IMR-90 (cell line): ENCODE measurements around the gene GRK5. TPM values are rescaled to one million over a fixed set of nuclear protein-coding genes. Genes with fewer than 3 reads are reported as not detected.

Experiments used
- ATAC-seq: fragments of 200-7000 bp; cut with Tn5 transposase; 2 replicates; pipeline ENCODE4 v1.9.1; 2020; ENCODE audit warnings: low read depth, mild to moderate bottlenecking, moderate library complexity
- BruUV-seq: library from RNA; stranded (reverse); fragments of 400-500 nt; replicated peaks from 2 replicates; lab custom pipeline; 2021; lab: Mats Ljungman, UMichigan
- CTCF ChIA-PET: fragments of 300-600 bp; formaldehyde crosslinking; extraction: SDS; loops from one replicate; lab custom pipeline; 2021; ENCODE audit warnings: antibody characterized with exemption; lab: Yijun Ruan, JAX
- POLR2A ChIA-PET: fragments of 300-600 bp; sonication (Branson Sonifier 250); formaldehyde crosslinking; loops from one replicate; lab custom pipeline; 2022; ENCODE audit warnings: antibody characterized with exemption; ENCODE audit not compliant: unreplicated experiment; lab: Charles Lee
- DNase-seq: peaks from one replicate; pipeline ENCODE4 v3.0.0; 2013
- H2AFZ ChIP-seq: replicated peaks from 2 replicates; pipeline ENCODE3; 2013; ENCODE audit warnings: low read length, mild to moderate bottlenecking; ENCODE audit not compliant: poor library complexity
- H2AK5ac ChIP-seq: 2 replicates; pipeline ENCODE4 v1.6.1; 2013; ENCODE audit warnings: low read depth, low read length, inconsistent platforms
- H2AK9ac ChIP-seq: replicated peaks from 2 replicates; pipeline ENCODE3; 2013; ENCODE audit warnings: mild to moderate bottlenecking, low read depth, low read length, moderate library complexity; ENCODE audit not compliant: poor library complexity
- H2BK120ac ChIP-seq: 2 replicates; pipeline ENCODE4 v1.6.1; 2013; ENCODE audit warnings: low read depth, low read length, inconsistent platforms
- H2BK15ac ChIP-seq: 3 replicates; pipeline ENCODE4 v1.6.1; 2013; ENCODE audit warnings: low read depth, low read length, inconsistent platforms
- H2BK20ac ChIP-seq: 2 replicates; pipeline ENCODE4 v1.6.1; 2013; ENCODE audit warnings: low read depth, mild to moderate bottlenecking, inconsistent platforms, low read length, moderate library complexity
- H2BK5ac ChIP-seq: 2 replicates; pipeline ENCODE4 v1.6.1; 2013; ENCODE audit warnings: mild to moderate bottlenecking, low read depth, low read length, inconsistent platforms; ENCODE audit not compliant: poor library complexity, severe bottlenecking
- H3K14ac ChIP-seq: replicated peaks from 2 replicates; pipeline ENCODE4 v1.6.1; 2013; ENCODE audit warnings: low read depth, low read length, inconsistent platforms
- H3K18ac ChIP-seq: 2 replicates; pipeline ENCODE4 v1.6.1; 2013; ENCODE audit warnings: low read depth, low read length, control low read depth
- H3K23ac ChIP-seq: 2 replicates; pipeline ENCODE4 v1.6.1; 2013; ENCODE audit warnings: low read depth, low read length, inconsistent platforms
- H3K27ac ChIP-seq: 2 replicates; pipeline ENCODE4 v1.5.1; 2013; ENCODE audit warnings: mild to moderate bottlenecking, control low read depth, low read length; ENCODE audit not compliant: insufficient read depth
- H3K27me3 ChIP-seq: 2 replicates; pipeline ENCODE4 v1.6.1; 2013; ENCODE audit warnings: low read length; ENCODE audit not compliant: control insufficient read depth, insufficient read depth
- H3K36me3 ChIP-seq: 2 replicates; pipeline ENCODE4 v1.6.1; 2013; ENCODE audit warnings: low read length, mixed read lengths; ENCODE audit not compliant: control insufficient read depth, insufficient read depth
- H3K4ac ChIP-seq: 2 replicates; pipeline ENCODE4 v1.6.1; 2013; ENCODE audit warnings: low read depth, low read length, inconsistent platforms
- H3K4me1 ChIP-seq: 2 replicates; pipeline ENCODE4 v1.6.1; 2013; ENCODE audit warnings: low read length, mixed read lengths; ENCODE audit not compliant: control insufficient read depth, insufficient read depth
- H3K4me2 ChIP-seq: 2 replicates; pipeline ENCODE4 v1.6.1; 2013; ENCODE audit warnings: low read depth, mild to moderate bottlenecking, control low read depth, low read length, moderate library complexity
- H3K4me3 ChIP-seq: 2 replicates; pipeline ENCODE4 v1.5.1; 2013; ENCODE audit warnings: low read depth, mild to moderate bottlenecking, control low read depth, low read length, moderate library complexity; ENCODE audit not compliant: insufficient read depth
- H3K56ac ChIP-seq: 2 replicates; pipeline ENCODE4 v1.6.1; 2013; ENCODE audit warnings: low read length, inconsistent platforms; ENCODE audit not compliant: insufficient read depth; ENCODE audit errors: extremely low read depth
- H3K79me1 ChIP-seq, 2 experiments: 2 replicates each; pipeline ENCODE4 v1.6.1; 2013; ENCODE audit warnings: low read length in 2 of 2, inconsistent platforms in 1 of 2, low read depth in 1 of 2
- H3K9ac ChIP-seq: 2 replicates; pipeline ENCODE4 v1.6.1; 2013; ENCODE audit warnings: low read depth, low read length, control low read depth
- H3K9me1 ChIP-seq: 2 replicates; pipeline ENCODE4 v1.6.1; 2013; ENCODE audit warnings: low read length, inconsistent platforms; ENCODE audit not compliant: insufficient read depth
- H3K9me3 ChIP-seq: 2 replicates; pipeline ENCODE4 v1.6.1; 2013; ENCODE audit warnings: low read length; ENCODE audit not compliant: control insufficient read depth, insufficient read depth
- H4K20me1 ChIP-seq: 2 replicates; pipeline ENCODE4 v1.6.1; 2013; ENCODE audit warnings: low read length, inconsistent platforms; ENCODE audit not compliant: insufficient read depth
- H4K5ac ChIP-seq: 2 replicates; pipeline ENCODE4 v1.6.1; 2013; ENCODE audit warnings: mild to moderate bottlenecking, low read depth, low read length, control low read depth
- H4K8ac ChIP-seq, 2 experiments: 2 replicates each; pipeline ENCODE4 v1.6.1; 2013; ENCODE audit warnings: low read depth in 2 of 2, low read length in 2 of 2, control low read depth in 1 of 2, inconsistent platforms in 1 of 2
- H4K91ac ChIP-seq: 2 replicates; pipeline ENCODE4 v1.6.1; 2013; ENCODE audit warnings: low read depth, low read length, inconsistent platforms; ENCODE audit not compliant: insufficient read depth
- RFX5 ChIP-seq: IDR thresholded peaks from 2 replicates; pipeline ENCODE4 v1.8.0; 2012; ENCODE audit warnings: low read depth, mild to moderate bottlenecking, low read length, moderate library complexity
- WGBS, 2 experiments: methylation state at CpG; one replicate each; pipeline versions ENCODE4 v1.1.5 to v1.1.7; 2013; ENCODE audit warnings: missing lambda C conversion rate in 2 of 2; ENCODE audit not compliant: insufficient read length in 1 of 2; ENCODE audit errors: extremely low coverage in 2 of 2; 5-methylcytosine and 5-hydroxymethylcytosine counted together
- dilution Hi-C: fragments of 300-500 bp; cut with HindIII; formaldehyde crosslinking; loops from one replicate; pipeline ENCODE4 v1.14.3; 2018; ENCODE audit warnings: low sequenced_read_pairs; ENCODE audit not compliant: unreplicated experiment
- in situ Hi-C: fragments of 300-500 bp; cut with MboI; formaldehyde crosslinking; loops from 3 replicates; pipeline ENCODE4 v1.14.3; 2019; ENCODE audit warnings: low sequenced_read_pairs, inconsistent platforms, mixed read lengths
- intact Hi-C: fragments of 100-400 bp; cut with micrococcal nuclease; formaldehyde crosslinking; loops from 2 replicates; pipeline ENCODE4 v1.10.0; 2022
- polyA plus RNA-seq, 3 experiments: library from polyadenylated mRNA; depleted of rRNA; stranded (reverse); fragments of >200 nt; gene quantifications; 2 replicates each; pipeline ENCODE4 v1.2.3, GENCODE V29; 2012; ENCODE audit warnings: low replicate concordance in 1 of 3
- total RNA-seq: library from RNA; depleted of rRNA; stranded (reverse); fragments of >200 nt; gene quantifications from 2 replicates; pipeline ENCODE4 v1.2.3, GENCODE V29; 2012

GRK5 gene
- total and polyA plus RNA-seq, 2 of the 4 experiments (the other 2 are of a cell fraction) = 12.9 to 16.3 TPM

- Histone ChIP-seq H3K18ac (no peak overlapping the region), H3K56ac (no peak overlapping the region), H4K5ac (no peak overlapping the region), H3K9ac (no peak overlapping the region), H4K20me1 (no peaks in the 10 kb centered on the region), H3K9me1 (no peaks in the 10 kb centered on the region), H4K8ac (no peak overlapping the region), H2BK20ac (no peak overlapping the region), H3K27me3 (peaks cover 31% of the 10 kb centered on the region), H2BK5ac (no peak overlapping the region), H3K79me1 (no peaks in the 10 kb centered on the region), H3K4me3 (no peak overlapping the region), H3K9me3 (peaks cover 6% of the 10 kb centered on the region), H4K91ac (no peak overlapping the region), H3K36me3 (no peaks in the 10 kb centered on the region), H3K4me1 (no peaks in the 10 kb centered on the region), H3K27ac (no peak overlapping the region), H2BK120ac (no peak overlapping the region), H2AK5ac (no peak overlapping the region), H3K4me2 (no peak overlapping the region), H2BK15ac (no peak overlapping the region), H2AFZ (no peak overlapping the region), H3K23ac (no peak overlapping the region), H3K14ac (no peak overlapping the region), H3K4ac (no peak overlapping the region), H2AK9ac (no peak overlapping the region)
- TF ChIP-seq RFX5 = no peak
- in situ Hi-C loops = no loop called here
- ATAC-seq (no peak), DNase-seq (no peak)
- ChIA-PET CTCF (no interaction called here), POLR2A (interaction anchor here (0.7 kb wide), 1 partner anchor 14 kb away, joined by 4 read pairs; no protein-coding TSS in a partner anchor)
- no TSS peak for BruUV-seq
- WGBS, 2 experiments = 20% methylated on average over 1 of the region's 13 CpGs; no CpG with 5 or more reads in 1 of the 2 experiments
- dilution Hi-C loops = no loop called here
- intact Hi-C loops = no loop called here
These were observed 261.4 kb downstream of the GRK5 start for GRCh38 chr10:119468542-119469324.
